HG03439 (cell line): ENCODE results near the gene GNL1.

Source experiments
- ATAC-seq: cut with Tn5 transposase; IDR thresholded peaks from one replicate; pipeline ENCODE4 v1.9.1; 2021; ENCODE audit warnings: mild to moderate bottlenecking, moderate library complexity; ENCODE audit not compliant: unreplicated experiment

Gene GNL1

GRCh38 chr6:30570740-30571074 is 14.4 kb upstream of the GNL1 start:
- peak; percentile 11 for ATAC-seq

DNA sequence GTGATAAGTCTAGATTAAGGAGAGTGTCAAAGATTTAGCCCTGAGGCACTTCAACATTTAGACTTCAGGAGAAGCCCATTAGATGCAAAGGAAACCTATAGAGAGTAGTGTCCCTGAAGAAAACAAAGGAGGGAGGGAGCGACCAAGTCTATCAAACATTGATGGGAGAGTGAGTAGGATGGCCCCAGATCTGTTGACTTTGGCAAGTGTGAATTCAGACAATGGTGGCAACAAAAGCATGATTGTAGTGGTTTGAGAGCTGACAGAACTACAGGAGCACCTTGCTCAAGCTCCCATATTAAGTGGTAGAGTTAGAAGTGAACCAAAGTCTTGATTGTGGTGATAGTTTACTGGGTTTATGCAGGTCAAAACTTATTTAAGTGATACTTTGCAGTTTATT is 14.0 kb upstream of the GNL1 start:
- no peak for ATAC-seq

- no peak for ATAC-seq
Measured at GRCh38 chr6:30568245-30568644, 12.0 kb upstream of the GNL1 start.

GRCh38 chr6:30565772-30566171 is 9.5 kb upstream of the GNL1 start:
- ATAC-seq = no peak

DNA sequence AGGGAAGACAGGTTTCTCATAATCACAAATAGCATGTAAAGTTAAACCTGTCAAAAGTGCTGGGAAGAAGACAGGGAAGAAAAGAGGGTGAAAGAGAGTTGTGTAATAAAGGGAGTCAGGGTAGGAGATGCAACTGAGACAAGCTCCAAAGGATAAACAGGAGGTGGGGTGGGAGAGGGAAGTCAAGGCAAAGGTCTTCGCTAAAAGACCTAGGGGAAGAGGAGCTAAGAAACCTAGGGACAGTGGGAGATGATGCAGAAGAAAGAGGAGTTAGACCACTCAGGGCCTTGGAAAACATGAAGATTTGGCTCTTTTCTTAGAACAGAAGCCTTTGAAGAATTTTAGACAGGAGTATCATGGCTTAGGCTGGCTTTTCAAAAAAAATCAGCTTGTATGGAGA is 7.8 kb upstream of the GNL1 start:
- no peak for ATAC-seq

DNA sequence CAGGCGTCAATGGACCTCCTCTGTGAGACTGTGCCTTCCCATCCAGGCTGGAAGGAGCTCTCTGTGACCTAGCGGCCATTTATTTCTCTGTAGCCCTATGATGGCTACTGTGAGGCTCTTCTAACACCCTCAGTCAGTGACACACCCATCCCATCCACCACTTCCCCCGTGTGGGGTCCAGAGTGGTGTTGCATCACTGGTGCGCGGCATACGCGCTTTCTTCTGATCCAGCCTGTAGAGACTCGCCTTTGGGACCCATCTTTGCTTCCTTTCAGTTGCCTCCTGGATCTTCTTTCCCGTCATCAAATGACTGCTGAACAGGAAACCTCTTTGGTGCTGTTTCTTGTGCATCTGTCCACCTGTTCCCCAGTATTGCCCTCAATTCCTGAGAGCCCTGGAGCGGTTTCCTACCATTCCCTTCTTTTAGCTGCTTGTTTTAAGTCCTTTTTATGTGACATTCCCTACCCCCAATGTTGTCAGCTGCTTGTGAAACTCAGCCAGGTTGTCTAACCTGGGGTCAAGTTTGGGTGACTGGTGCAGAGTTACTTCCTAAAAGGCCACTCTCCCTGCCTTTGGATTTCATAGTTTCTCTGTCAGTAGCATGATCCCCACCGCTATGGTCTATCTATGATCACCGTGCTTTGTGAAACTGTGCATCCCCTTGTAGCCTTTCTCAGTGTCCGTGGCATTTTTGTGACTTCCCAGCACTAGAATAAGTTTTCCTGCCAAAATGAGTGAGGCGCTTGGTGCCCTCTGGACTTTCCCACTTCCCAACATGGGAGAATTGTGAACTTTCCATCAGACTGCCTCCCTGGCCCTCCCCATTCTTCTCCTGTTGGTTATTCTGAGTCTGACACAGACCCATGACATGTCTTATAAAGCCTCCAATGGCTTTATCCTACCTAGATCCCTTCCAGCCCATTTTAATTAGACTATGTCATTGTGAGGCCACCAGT is 6.5 kb upstream of the GNL1 start:
- ATAC-seq = no peak

DNA sequence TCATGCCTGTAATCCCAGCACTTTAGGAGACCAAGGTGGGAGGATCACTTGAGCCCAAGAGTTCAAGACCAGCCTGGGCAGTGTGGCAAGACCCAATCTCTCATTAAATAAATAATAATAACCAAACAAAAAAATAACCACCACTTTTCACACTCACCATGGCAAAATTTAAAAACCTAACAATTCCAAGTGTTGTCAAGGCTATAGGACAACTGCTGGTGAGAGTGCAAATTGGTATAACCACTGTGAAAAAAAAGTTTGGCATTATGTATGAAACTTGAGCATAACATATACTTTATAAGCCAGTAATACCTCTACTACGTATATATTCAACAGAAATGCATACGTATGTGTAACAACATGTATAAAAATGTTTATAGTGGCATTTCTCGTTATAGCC is 4.6 kb upstream of the GNL1 start:
- no peak for ATAC-seq

DNA sequence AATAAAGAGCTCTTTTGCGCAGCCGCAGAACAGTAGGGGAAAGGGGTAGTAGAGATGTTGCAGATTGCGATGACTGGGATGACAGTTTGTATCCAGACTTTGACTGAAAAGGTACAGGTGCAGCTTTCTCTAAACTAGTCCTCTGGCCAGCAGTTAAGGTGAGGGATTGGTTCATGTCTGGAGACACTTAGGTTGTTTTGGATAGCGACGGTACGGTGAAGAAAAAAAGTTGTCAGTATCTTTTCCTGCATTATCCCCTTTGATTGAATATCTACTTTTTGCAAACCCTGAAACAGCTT is 1.3 kb upstream of the GNL1 start:
- no peak for ATAC-seq

DNA sequence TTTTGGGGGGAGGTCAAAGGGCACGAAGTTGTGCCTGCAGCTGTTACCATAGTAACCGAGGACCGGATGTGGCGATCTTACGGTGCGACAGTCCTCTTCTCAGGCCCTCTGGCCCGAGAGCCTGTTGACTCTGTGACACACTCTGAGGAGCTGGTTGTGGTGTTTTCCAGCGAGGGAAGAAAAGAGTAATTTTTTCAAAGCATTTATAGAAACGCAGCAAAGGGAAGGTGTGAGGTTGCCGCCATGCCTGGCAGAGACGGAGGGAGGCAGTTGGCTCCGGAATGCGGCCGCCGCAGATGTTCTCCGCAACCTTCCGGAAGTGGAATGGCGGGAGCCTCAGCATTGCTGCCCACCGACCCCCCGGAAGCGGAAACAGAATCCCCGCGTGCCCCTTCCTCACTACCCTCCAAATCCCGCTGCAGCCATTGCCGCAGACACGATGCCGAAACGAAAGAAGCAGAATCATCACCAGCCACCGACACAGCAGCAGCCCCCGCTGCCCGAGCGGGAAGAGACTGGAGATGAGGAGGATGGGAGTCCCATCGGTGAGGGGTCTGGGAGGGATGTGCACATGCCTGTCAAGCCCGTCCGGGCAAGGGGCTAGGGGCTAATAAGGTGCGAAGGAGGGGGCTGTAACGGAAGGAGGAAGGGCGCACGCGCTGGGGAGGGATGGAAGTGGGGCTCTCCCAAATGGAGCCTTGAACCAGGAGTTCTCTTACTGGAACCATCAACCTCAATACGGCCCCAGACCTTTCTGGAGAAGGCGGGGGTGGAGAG is 805 bp upstream of the GNL1 start, which contains the start of gene PRR3:
PRR3 (plus strand) TSS at position 390 of the 777 bp plus-strand sequence; CDS start at position 440, 50 bp downstream.
- peak; percentile 62 for ATAC-seq

DNA sequence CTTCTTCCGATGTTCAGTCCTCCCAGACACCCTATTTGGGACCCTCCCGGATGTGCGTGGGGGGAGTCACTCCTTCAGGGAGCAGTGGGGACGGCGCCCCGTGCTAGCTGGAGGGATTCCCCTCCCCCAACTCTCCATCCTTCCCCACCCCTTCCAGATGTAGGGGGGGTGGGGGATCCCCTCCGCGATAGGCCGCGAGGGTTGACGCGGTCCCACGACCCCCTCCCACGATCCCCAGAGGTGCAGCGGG is 548 bp downstream of the GNL1 start:
- peak; percentile 0 for ATAC-seq

DNA sequence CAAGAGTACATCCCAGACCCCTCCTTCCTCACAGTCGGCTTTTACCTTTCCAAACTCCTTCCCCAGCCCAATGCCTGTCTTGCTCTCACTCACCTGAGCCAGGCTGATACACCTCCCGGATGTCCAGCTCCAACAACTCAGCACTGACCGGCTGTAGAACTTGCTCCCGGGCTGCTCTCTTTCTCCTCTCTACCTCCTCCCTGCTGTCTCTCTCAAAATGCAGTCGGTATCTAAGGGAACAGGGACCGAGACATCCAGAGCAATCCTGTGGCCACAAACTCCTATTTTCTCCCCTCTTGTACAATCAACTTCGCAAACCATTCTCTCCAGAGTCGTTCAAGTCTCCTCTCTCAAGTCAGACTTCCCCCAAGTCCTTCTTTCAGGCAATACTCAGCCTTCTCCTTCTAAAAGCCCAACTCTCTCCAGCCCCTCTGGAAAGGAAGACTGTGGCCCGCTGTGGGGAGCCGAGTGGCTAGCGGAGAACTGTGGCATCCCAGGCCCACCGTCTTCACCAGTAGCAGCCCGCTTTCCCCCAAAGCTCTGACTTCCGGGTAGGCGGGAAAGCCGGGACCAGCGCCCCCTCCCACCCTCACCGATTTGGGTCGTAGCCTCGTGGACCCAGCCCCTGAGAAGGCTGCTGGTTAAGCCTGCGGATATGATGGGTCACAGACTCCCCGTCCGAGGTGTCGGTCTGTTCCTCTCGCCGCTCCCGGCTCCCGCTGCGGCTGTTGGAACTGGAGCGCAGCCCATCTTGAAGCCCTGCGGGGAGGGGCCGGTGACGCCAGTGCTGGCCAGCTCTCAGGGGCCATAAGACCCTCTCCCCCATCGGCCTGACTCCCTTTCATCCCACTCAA is 1.1 kb downstream of the GNL1 start:
- ATAC-seq = peak; percentile 0

DNA sequence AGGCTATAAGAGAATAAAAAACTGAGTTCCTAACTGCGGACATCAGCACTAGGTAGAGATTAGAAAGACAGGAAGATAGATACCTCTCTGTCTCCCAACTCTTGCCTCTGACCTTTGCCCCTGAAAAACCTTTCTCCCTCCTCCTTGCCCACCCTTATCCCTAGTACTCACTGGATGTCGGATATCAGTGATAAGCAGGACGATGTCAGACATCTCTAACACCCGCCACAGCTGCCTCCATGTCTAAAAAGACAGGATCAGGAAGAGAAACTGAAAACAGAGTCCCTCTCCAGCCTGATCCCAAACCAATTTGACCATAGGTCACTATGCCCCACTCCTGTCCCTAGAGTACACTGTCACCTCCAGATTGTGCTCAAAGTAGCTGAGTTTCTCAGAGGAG is 1.9 kb downstream of the GNL1 start:
- ATAC-seq = no peak

- no peak for ATAC-seq
Measured at GRCh38 chr6:30548375-30548774, 7.9 kb downstream of the GNL1 start.

GRCh38 chr6:30547454-30547853 is 8.8 kb downstream of the GNL1 start:
- no peak for ATAC-seq

GRCh38 chr6:30544666-30545272 is 11.5 kb downstream of the GNL1 start:
- no peak for ATAC-seq

GRCh38 chr6:30543821-30544220 is 12.5 kb downstream of the GNL1 start:
- no peak for ATAC-seq

DNA sequence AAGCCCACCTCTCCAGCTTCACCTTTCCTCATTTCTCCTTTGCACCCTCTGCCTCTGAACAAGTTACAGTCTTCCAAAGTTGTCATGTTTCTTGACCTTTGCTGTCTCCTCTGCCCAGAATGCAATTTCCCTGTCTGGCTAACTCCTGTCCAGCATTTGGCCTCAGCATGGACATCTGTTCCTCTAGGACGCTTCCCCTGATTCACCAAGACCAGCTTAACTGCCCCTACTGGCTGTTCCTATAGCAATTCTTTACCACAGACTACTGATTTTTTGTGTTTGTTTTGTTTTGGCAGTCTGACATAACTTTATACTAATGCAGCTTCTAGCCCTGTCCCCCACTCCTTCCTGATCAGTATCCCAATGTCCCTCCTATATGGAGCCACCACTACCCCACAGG is 13.4 kb downstream of the GNL1 start:
- no peak for ATAC-seq

GRCh38 chr6:30542404-30542725 is 13.9 kb downstream of the GNL1 start:
- ATAC-seq = no peak

GRCh38 chr6:30541515-30542403 is 14.5 kb downstream of the GNL1 start:
- peak; percentile 40 for ATAC-seq

DNA sequence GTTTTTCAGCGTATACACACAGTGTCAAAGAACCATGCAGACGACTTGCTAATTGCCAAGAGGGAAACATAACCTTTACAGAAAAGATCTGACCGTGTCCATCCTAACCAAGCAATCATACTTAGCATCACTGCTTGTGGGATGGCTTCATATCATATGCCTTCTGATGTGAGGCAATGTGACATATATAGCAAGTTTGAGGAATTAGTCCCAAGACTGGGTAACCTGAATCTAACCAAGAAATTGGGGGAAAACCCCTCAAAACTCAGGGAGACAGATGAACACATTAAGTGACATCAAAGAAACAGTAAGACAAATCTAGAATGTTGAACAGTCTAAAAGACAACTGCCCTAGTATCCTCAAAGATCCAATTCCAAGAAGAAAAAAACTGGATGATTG is 18.4 kb downstream of the GNL1 start:
- ATAC-seq = no peak
